Hippocampal formation (tissue), 2 donors: ENCODE measurements around the gene METTL3.

Experiments used
- DNase-seq, 2 donors: peaks; one replicate each; lab custom pipeline; 2025; lab: John Stamatoyannopoulos, UW

Gene METTL3

DNA sequence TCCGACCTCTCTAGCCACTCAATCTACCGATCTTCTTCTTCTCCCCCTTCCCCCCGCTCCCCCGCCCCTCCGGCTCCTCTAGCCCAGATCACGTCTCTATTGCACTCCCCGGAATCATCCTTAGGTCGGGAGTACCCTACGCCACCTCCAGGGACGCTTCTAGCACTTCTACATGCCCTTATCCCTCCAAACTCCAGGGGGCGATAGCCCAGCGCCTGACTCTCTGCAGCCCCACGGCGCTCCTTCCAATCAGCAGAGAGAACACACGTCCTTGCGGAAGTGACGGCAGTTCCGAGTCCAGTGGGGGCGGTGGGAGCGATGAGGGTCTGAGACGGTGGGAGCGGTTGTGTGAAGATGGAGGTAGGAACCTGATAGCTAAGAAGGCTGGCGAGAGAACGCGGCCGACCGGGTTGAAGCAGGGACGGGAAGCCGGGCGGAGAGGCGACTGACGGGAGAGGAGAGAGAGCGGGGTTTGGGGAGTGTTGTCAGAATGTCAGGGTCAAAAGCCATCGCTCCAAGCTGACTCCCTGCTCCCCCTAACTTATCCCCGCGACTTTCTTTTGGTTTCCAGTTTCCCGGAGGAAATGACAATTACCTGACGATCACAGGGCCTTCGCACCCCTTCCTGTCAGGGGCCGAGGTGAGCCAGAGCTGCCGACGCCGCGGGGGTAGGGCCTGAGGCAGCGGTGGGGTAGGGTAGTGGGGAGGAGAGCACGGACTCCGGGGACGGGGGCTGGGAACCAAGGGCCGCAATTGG, 34.0 kb downstream of the METTL3 start, which contains the start of the genes RAB2B and TOX4:
TSS of gene RAB2B (minus strand) at position 35 of the 757 bp plus-strand sequence. CDS start 87 bp downstream, outside the sequence.
TSS of gene TOX4 (plus strand) at position 271 of the 757 bp plus-strand sequence. CDS start at position 355, 84 bp downstream.
- DNase-seq = peak; percentile 97 to 99

DNA sequence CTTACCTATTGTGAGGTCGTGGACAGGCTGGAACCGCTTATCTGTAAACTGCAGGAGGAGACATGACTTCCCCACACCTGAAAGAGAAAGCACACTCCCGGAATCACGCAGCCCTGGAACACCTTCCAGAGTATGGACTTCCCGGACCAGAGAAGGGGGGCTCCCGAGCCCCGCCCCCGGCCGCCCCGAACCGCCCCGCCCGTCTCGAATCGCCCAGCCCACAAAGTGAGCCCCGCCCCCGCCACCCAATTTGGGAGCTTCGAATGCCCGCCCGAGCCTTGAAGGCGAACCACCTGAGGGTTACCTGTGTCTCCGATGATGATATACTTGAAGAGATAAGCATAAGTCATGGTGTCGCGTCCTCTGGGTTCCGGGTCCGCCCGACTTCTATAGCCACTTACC, 34.6 kb downstream of the METTL3 start:
- DNase-seq = peak in 1 of 2 donors; percentile 91

DNA sequence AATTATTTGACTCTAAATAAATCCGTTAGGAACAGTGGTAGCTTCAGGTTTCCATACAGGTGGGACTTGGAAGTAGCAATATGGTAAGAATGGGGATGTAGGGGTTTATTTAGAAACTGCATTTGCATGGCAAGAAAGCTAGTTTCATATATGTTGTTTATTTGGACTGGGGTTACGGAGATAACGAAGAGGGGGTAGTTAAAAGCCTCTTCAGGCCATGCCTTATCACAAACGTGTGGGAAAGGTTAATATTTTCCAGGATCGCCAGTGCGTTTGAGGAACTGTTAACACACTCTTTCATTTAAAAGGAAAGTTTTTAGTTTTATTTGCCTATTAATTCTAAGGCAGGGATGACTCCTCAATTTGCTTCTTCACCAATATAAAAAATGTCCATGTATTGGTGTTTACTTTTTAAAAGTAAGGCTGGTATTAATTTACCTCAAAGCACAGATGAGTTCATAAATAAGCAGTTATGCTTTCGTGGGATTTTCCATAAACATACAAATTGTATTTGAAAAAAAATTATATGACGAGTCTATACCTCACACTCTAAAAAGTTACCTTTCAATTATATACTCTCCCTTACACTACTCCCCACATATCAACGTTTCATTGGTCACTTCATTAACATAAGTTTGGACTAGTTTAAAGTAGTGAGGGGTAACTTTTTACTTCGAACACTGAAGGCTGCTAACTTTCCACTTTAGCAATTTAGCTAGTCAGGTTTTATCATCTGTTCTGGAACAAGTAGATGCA, 35.2 kb downstream of the METTL3 start:
- DNase-seq = no peak

DNA sequence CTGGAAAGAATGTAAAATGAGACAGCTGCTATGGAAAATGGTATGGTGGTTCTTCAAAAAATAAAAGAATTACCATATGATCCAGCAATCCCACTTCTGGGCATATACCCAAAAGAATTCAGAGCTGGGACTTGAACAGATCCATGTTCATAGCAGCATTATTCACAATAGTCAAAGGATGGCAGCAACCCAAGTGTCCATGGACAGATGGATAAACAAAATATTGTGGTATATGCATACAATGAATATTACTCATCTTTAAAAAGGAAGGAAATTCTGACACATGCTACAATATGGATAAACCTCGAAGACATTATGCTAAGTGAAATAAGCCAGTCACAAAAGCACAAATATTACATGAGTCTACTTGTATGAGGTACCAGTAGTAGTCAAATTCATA, 43.5 kb downstream of the METTL3 start:
- no peak for DNase-seq

DNA sequence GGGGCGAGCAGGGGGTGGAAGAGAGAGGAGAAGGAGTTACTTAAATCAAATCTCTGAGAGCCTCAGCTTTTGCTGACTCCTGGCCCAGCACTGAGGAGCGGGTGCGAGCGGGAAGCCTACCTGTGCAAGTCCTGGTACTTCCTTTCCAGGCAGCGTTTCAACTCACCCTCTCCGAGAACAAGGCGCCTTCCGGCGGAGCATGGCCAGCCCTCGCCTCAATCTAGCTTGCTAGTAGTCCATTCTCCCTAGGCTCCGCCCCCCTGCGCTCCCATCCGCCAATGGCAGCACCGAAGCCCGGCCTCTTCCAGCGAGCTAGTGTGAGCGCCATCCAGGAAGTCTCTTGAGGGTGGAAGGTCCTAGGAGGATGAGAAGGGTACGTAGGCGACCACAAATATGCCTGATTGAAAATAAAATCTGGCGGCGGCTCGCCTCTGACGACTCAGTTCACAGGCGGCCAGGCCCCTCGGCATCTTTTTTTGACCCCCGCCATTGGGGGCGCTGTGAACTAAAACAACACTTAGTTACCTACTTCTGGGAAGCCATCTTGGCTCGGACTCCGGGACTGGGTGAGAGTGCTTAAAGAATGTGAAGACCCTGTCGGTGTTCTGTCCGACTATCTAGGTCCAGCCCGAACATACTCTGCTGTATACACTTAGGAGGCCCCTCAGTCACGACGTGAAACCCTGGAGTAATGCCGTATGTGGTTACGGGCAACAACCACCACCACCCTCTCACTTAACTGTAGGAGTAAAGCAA, 55.0 kb downstream of the METTL3 start, which contains the start of gene CHD8:
TSS of gene CHD8 (minus strand) at position 212 of the 756 bp plus-strand sequence. CDS start 24,480 bp downstream, outside the sequence.
- peak; percentile 99 to 100 for DNase-seq

DNA sequence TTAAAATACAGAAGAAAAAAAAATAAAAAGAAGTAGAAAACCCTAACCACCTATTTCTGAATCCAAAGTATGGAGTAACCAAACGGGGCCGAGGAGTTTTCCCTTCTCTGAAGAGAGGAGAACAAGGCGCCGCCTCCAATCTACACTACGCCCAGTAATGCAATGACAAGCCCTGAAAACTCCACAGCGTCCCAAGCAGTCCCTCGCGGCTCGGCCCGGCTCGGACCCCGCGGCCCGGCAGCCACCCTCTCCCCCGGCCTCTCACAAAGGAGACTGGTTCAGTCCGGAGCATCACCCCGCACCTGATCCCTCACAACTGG, 55.6 kb downstream of the METTL3 start:
- no peak for DNase-seq

DNA sequence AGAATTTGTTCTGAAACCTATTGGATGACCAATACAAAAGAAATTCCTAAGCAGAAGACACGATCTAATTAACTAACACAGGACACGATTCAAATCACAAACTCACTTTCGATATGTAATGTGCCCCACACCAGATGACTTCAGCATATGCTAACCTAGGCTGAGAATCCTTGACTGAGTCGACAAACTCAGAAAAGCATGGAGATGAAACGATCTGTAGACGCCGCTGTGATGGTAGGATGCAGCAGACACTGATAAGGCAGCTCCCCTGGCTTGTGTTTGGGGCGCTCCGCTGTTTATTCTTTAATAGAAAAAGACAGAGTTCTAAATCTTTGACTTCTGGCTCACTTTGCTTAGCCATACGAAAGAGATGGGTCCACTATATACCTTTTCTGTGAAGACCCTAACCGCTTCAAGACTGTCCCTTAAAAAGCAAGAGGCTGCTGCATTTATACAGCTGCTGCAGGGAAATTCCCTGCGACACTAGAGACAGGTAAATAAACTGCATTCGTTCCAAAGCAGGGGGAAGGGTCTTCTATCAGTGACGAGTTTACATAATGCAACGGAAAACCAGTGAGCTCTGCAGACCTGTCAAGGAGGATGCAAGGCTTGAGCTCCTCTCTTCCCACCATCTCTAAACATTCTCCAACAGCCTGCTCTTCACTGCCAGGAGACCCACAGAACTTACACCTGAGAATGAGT, 56.1 kb downstream of the METTL3 start:
- no peak for DNase-seq

DNA sequence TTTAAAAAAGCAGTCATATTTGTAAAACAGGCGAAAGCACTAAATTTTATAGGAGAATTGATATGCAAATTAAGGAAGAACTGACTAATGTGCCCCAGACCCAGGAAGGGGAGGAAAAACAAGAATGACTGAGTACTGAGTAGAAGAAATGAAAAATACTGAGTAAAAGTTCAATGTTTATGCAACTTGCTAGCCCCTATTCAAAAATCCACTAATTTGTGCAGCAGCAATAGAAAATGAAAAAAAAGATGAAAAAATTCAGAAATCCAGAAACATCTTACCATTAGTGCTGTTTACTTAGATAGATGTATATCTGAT, 61.3 kb downstream of the METTL3 start:
- no peak for DNase-seq
